ENCODE data around the gene FCHSD2. TPM values are rescaled to one million over a fixed set of nuclear protein-coding genes. Genes with fewer than 3 reads are reported as not detected.
"Not testable (repeated sequence)": the region's sequence is repeated elsewhere in the genome, so short reads cannot be mapped to it uniquely, and the experiment has no call there.

Gene FCHSD2
- total RNA-seq, 1 donor from 2014 or later, result 10.0 TPM

DNA sequence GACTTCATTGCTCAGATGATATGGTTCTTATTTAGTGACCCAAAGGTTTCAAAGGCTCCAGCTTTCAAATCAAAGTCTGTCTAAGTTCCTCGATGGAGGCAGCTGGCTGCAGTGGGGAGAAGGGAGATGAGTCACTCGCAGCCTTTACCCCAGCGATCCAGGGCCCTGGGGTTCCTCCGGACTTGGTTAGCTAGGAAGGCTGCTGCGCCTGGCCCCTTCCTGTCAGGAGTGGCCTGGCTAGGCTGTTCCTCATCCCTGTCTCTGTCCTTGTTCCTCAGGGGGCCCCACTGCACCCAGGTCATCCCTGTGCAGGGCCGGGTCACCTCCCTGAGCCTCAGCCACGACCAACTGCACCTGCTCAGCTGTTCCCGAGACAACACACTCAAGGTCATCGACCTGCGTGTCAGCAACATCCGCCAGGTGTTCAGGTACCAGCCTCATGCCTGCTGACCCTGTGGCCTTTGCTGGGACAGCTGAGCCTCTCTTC is 314.0 kb downstream of the FCHSD2 start:
- Histone ChIP-seq H3K27me3 (ENCODE audit: control insufficient read depth, insufficient read depth, low read length) (no peaks in the 10 kb centered on the region), H3K4me3 (ENCODE audit: low read depth, low read length) (no peak overlapping the region), H3K36me3 (ENCODE audit: control insufficient read depth, insufficient read depth, low read length) (peaks cover 5% of the 10 kb centered on the region)
- TF ChIP-seq CTCF (IDR thresholded peaks at IDR 0.05; ENCODE audit: insufficient read depth, low read length, severe bottlenecking), result no peak
- no peak for FAIRE-seq
- no peak for DNase-seq (ENCODE audit: low read depth)

DNA sequence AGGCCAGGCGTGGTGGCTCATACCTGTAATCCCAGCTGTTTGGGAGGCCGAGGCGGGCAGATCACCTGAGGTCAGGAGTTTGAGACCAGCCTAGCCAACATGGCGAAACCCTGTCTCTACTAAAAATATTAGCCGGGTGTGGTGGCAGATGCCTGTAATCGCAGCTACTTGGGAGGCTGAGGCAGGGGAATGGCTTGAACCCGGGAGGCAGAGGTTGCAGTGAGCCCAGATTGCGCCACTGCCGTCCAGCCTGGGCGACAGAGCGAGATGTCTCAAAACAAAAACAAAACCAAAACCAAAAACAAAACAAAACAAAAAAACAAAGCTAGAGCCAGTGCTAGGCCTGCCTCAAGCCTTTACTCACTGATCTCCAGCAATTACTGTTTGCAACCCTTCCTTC is 314.5 kb downstream of the FCHSD2 start:
- H3K4me3 ChIP-seq (ENCODE audit: low read depth, low read length); FAIRE-seq; H3K27me3 ChIP-seq (ENCODE audit: control insufficient read depth, insufficient read depth, low read length); H3K36me3 ChIP-seq (ENCODE audit: control insufficient read depth, insufficient read depth, low read length); DNase-seq (ENCODE audit: low read depth): not testable (repeated sequence)

GRCh38 chr11:72826942-72827480 is 315.1 kb downstream of the FCHSD2 start:
- peaks cover 5% of the 10 kb centered on the region for H3K36me3 ChIP-seq (ENCODE audit: control insufficient read depth, insufficient read depth, low read length)
- FAIRE-seq (no peak), DNase-seq (ENCODE audit: low read depth) (no peak)
- H3K4me3 ChIP-seq (ENCODE audit: low read depth, low read length), result no peak overlapping the region
- TF ChIP-seq CTCF (IDR thresholded peaks at IDR 0.05; ENCODE audit: insufficient read depth, low read length, severe bottlenecking), result no peak
- H3K27me3 ChIP-seq (ENCODE audit: control insufficient read depth, insufficient read depth, low read length), result no peaks in the 10 kb centered on the region

GRCh38 chr11:72826191-72826941 is 315.8 kb downstream of the FCHSD2 start:
- no peak for TF ChIP-seq CTCF (IDR thresholded peaks at IDR 0.05; ENCODE audit: insufficient read depth, low read length, severe bottlenecking)
- FAIRE-seq (no peak), DNase-seq (ENCODE audit: low read depth) (no peak)
- Histone ChIP-seq H3K27me3 (ENCODE audit: control insufficient read depth, insufficient read depth, low read length) (no peaks in the 10 kb centered on the region), H3K36me3 (ENCODE audit: control insufficient read depth, insufficient read depth, low read length) (peaks cover 5% of the 10 kb centered on the region), H3K4me3 (ENCODE audit: low read depth, low read length) (no peak overlapping the region)

DNA sequence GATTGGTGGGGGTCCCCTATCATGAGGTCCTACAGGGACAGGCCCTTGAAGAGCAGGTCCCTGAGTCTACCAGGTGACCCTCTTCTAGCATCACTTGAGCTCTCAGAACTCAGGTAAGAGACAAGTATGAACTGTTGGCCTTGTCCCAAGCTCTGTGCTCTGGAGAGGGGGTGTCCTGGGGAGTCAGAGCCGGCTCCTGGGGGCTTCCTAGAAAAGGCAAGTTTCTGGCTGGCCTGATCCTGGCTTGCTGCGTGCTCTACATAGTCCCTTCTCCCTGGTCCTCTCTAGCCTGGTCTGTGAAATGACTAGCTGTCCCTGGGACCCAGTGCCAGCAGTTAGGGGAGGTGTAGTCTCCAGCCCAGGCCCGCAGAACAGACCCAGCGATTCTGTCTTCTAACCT is 316.5 kb downstream of the FCHSD2 start:
- Histone ChIP-seq H3K27me3 (ENCODE audit: control insufficient read depth, insufficient read depth, low read length) (no peaks in the 10 kb centered on the region), H3K36me3 (ENCODE audit: control insufficient read depth, insufficient read depth, low read length) (peaks cover 6% of the 10 kb centered on the region), H3K4me3 (ENCODE audit: low read depth, low read length) (no peak overlapping the region)
- DNase-seq (ENCODE audit: low read depth), result no peak
- no peak for TF ChIP-seq CTCF (IDR thresholded peaks at IDR 0.05; ENCODE audit: insufficient read depth, low read length, severe bottlenecking)
- no peak for FAIRE-seq

- no peak for TF ChIP-seq CTCF (IDR thresholded peaks at IDR 0.05; ENCODE audit: insufficient read depth, low read length, severe bottlenecking)
- Histone ChIP-seq H3K36me3 (ENCODE audit: control insufficient read depth, insufficient read depth, low read length) (peaks cover 7% of the 10 kb centered on the region), H3K27me3 (ENCODE audit: control insufficient read depth, insufficient read depth, low read length) (no peaks in the 10 kb centered on the region), H3K4me3 (ENCODE audit: low read depth, low read length) (no peak overlapping the region)
- no peak for DNase-seq (ENCODE audit: low read depth)
- FAIRE-seq, result no peak
Measured at GRCh38 chr11:72824811-72825505, 317.2 kb downstream of the FCHSD2 start.

Measured in bronchial epithelial cell (primary cell).